HepG2 (cell line): ENCODE data around the gene TET3.

ENCODE experiments used
- ARHGAP35 ChIP-seq: sonication (generic); formaldehyde crosslinking; IDR thresholded peaks from 2 replicates; pipeline ENCODE4 v1.9.0; 2022; ENCODE audit warnings: mild to moderate bottlenecking, inconsistent platforms, moderate library complexity, missing genetic modification reagents, borderline replicate concordance
- BHLHE40 ChIP-seq: IDR thresholded peaks from 2 replicates; pipeline ENCODE4 v1.6.1; 2011; ENCODE audit warnings: low read length, improper control_type of control experiment
- BRCA1 ChIP-seq: sonication (generic); formaldehyde crosslinking; IDR thresholded peaks from 2 replicates; pipeline ENCODE4 v1.4.0; 2020; ENCODE audit warnings: missing genetic modification reagents
- EZH2 ChIP-seq: conservative IDR thresholded peaks from 2 replicates; pipeline ENCODE4 v1.6.1; 2012; ENCODE audit warnings: mild to moderate bottlenecking, low read depth, low read length, moderate library complexity
- FOXJ3 ChIP-seq: sonication (generic); formaldehyde crosslinking; IDR thresholded peaks from 2 replicates; pipeline ENCODE4 v1.4.0; 2020; ENCODE audit warnings: missing genetic modification reagents, mild to moderate bottlenecking, borderline replicate concordance
- FOXK2 ChIP-seq: fragments of 450-650 bp; IDR thresholded peaks from 2 replicates; pipeline ENCODE4 v1.6.1; 2016
- KLF6 ChIP-seq: IDR thresholded peaks from 2 replicates; pipeline ENCODE4 v1.8.0; 2016; ENCODE audit warnings: missing biosample characterization, missing genetic modification reagents
- NR2C2 ChIP-seq: sonication (generic); formaldehyde crosslinking; IDR thresholded peaks from 2 replicates; pipeline ENCODE4 v1.4.0; 2020; ENCODE audit warnings: missing genetic modification reagents, mild to moderate bottlenecking, moderate library complexity, borderline replicate concordance
- PCBP2 ChIP-seq: fragments of 200-400 bp; formaldehyde crosslinking; optimal IDR thresholded peaks from 2 replicates; pipeline ENCODE3; 2018; ENCODE audit warnings: low read length, low read depth; ENCODE audit not compliant: poor library complexity, severe bottlenecking
- POLR2AphosphoS2 ChIP-seq: IDR thresholded peaks from 2 replicates; pipeline ENCODE4 v1.6.1; 2011; ENCODE audit warnings: low read depth, low read length, improper control_type of control experiment
- ZNF614 ChIP-seq: IDR thresholded peaks from 2 replicates; pipeline ENCODE4 v1.6.1; 2018; ENCODE audit warnings: missing biosample characterization, missing genetic modification reagents, inconsistent platforms, borderline replicate concordance
- TF ChIP-seq, protein P1 (sequence below): sonication (generic); formaldehyde crosslinking; IDR thresholded peaks from 2 replicates; pipeline ENCODE4 v1.4.0; 2020; ENCODE audit warnings: missing genetic modification reagents, borderline replicate concordance

- TF ChIP-seq FOXK2 (no peak), ZNF614 (CRISPR knock-in tag) (no peak), BHLHE40 (no peak), NR2C2 (CRISPR knock-in tag) (no peak), ARHGAP35 (CRISPR knock-in tag) (no peak), BRCA1 (CRISPR knock-in tag) (no peak), FOXJ3 (CRISPR knock-in tag) (no peak), KLF6 (CRISPR knock-in tag) (no peak), EZH2 (no peak), PCBP2 (no peak), POLR2AphosphoS2 (no peak)
- TF ChIP-seq, protein P1, sequence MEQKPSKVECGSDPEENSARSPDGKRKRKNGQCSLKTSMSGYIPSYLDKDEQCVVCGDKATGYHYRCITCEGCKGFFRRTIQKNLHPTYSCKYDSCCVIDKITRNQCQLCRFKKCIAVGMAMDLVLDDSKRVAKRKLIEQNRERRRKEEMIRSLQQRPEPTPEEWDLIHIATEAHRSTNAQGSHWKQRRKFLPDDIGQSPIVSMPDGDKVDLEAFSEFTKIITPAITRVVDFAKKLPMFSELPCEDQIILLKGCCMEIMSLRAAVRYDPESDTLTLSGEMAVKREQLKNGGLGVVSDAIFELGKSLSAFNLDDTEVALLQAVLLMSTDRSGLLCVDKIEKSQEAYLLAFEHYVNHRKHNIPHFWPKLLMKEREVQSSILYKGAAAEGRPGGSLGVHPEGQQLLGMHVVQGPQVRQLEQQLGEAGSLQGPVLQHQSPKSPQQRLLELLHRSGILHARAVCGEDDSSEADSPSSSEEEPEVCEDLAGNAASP (CRISPR knock-in tag), result no peak; the same call in 1 of the 2 replicates
These were observed 3.4 kb downstream of the TET3 start for GRCh38 chr2:73987948-73988700.
